ENCODE results near the gene ACAP2.

- TF ChIP-seq CTCF (IDR thresholded peaks at IDR 0.05): no peak
- TF ChIP-seq POLR2A (IDR thresholded peaks at IDR 0.05): no peak
These were observed 136.5 kb downstream of the ACAP2 start for GRCh38 chr3:195306369-195306768.
